MM.1S (cell line): ENCODE measurements around the gene SPEG.

Experiments used
- CTCF ChIP-seq: fragments of 300-600 bp; sonication (generic); IDR thresholded peaks from 2 replicates; pipeline ENCODE4 v1.5.1; 2016; ENCODE audit warnings: antibody characterized with exemption, low read length, mixed read lengths
- EZH2 ChIP-seq: fragments of 300-600 bp; sonication (generic); optimal IDR thresholded peaks from 2 replicates; pipeline ENCODE3; 2017; ENCODE audit warnings: low read depth, mild to moderate bottlenecking, antibody characterized with exemption, low read length, mixed read lengths
- EZH2phosphoT487 ChIP-seq: fragments of 300-600 bp; sonication (generic); IDR thresholded peaks from 2 replicates; pipeline ENCODE4 v1.6.1; 2018; ENCODE audit warnings: antibody characterized with exemption, low read length

GRCh38 chr2:219436491-219436890, 1.8 kb downstream of the SPEG start:
- no peak for TF ChIP-seq CTCF
- no peak for TF ChIP-seq EZH2
- no peak for TF ChIP-seq EZH2phosphoT487
